Measurements from ENCODE around the gene ADISSP.

- TF ChIP-seq ZNF3 (CRISPR knock-in tag; IDR thresholded peaks at IDR 0.05) (no peak), U2AF1 (optimal IDR thresholded peaks at IDR 0.05; ENCODE audit: low read depth, low read length) (no peak), REST (IDR thresholded peaks at IDR 0.05; ENCODE audit: borderline replicate concordance in 1 of 2, low read depth in 1 of 2, low read length in 2 of 2) (no peak), KLF6 (CRISPR knock-in tag; IDR thresholded peaks at IDR 0.05) (no peak), ATF3 (CRISPR knock-in tag; IDR thresholded peaks at IDR 0.05) (no peak)
These were observed 29.6 kb upstream of the ADISSP start for GRCh38 chr20:3797226-3797545.

Data from HepG2 (cell line).